ENCODE data around the gene UNC5B.

- TF ChIP-seq CTCF (IDR thresholded peaks at IDR 0.05) (no peak), POLR2A (IDR thresholded peaks at IDR 0.05) (no peak)
Observed at GRCh38 chr10:71342573-71343391, 130.4 kb downstream of the UNC5B start.
